Liver (tissue), 3 donors: ENCODE measurements around the gene RASL10B.

Experiments
- RAD21 ChIP-seq, 2 donors: IDR thresholded peaks; 2 replicates each; pipeline ENCODE4 v1.6.1; 2016; ENCODE audit warnings: antibody characterized with exemption in 2 of 2, mild to moderate bottlenecking in 2 of 2
- TAF1 ChIP-seq: conservative IDR thresholded peaks from 2 replicates; pipeline ENCODE4 v1.6.1; 2016; ENCODE audit warnings: antibody characterized with exemption, mild to moderate bottlenecking
- YY1 ChIP-seq: IDR thresholded peaks from 2 replicates; pipeline ENCODE4 v1.6.1; 2016; ENCODE audit warnings: antibody characterized with exemption, mild to moderate bottlenecking
- TF ChIP-seq, protein P1 (sequence below): fragments of 150-350 bp; IDR thresholded peaks from 2 replicates; pipeline ENCODE4 v1.5.1; 2017; ENCODE audit warnings: improper control_type of control experiment, low read depth, low read length; ENCODE audit not compliant: missing input control
- TF ChIP-seq, protein P2 (sequence below): IDR thresholded peaks from 2 replicates; pipeline ENCODE4 v1.6.1; 2016; ENCODE audit warnings: antibody characterized with exemption, mild to moderate bottlenecking
- TF ChIP-seq, protein P3 (sequence below): IDR thresholded peaks from 2 replicates; pipeline ENCODE4 v1.6.1; 2016; ENCODE audit warnings: antibody characterized with exemption
- TF ChIP-seq, protein P4 (sequence below): IDR thresholded peaks from 2 replicates; pipeline ENCODE4 v1.6.1; 2016; ENCODE audit warnings: antibody characterized with exemption
- donor health status: healthy.
- donor health status: healthy.

DNA sequence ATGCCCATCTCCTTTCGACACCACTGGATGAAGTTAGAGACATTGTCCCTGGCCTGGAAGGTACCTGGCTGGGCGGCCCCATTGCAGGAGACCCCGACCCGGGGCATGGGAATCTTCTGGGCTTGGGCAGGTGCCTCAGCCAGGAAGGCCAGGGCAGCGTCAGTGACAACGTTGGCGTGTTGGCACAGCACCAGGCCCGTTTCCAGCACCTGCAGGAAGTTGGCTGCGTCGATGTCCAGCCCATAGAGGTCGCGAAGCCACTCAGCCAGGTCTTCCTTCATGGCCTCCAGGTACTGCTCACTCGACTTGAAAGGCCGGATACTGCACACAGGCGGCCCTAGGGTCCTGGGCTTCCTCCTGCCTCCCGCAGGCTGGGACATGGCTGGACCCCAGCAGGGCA is 21.0 kb downstream of the RASL10B start:
- TF ChIP-seq TAF1 (no peak), RAD21 (IDR thresholded peaks at IDR 0.05) (no peak), YY1 (no peak)
- TF ChIP-seq, protein P1, sequence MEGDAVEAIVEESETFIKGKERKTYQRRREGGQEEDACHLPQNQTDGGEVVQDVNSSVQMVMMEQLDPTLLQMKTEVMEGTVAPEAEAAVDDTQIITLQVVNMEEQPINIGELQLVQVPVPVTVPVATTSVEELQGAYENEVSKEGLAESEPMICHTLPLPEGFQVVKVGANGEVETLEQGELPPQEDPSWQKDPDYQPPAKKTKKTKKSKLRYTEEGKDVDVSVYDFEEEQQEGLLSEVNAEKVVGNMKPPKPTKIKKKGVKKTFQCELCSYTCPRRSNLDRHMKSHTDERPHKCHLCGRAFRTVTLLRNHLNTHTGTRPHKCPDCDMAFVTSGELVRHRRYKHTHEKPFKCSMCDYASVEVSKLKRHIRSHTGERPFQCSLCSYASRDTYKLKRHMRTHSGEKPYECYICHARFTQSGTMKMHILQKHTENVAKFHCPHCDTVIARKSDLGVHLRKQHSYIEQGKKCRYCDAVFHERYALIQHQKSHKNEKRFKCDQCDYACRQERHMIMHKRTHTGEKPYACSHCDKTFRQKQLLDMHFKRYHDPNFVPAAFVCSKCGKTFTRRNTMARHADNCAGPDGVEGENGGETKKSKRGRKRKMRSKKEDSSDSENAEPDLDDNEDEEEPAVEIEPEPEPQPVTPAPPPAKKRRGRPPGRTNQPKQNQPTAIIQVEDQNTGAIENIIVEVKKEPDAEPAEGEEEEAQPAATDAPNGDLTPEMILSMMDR = no peak
- TF ChIP-seq, protein P2, sequence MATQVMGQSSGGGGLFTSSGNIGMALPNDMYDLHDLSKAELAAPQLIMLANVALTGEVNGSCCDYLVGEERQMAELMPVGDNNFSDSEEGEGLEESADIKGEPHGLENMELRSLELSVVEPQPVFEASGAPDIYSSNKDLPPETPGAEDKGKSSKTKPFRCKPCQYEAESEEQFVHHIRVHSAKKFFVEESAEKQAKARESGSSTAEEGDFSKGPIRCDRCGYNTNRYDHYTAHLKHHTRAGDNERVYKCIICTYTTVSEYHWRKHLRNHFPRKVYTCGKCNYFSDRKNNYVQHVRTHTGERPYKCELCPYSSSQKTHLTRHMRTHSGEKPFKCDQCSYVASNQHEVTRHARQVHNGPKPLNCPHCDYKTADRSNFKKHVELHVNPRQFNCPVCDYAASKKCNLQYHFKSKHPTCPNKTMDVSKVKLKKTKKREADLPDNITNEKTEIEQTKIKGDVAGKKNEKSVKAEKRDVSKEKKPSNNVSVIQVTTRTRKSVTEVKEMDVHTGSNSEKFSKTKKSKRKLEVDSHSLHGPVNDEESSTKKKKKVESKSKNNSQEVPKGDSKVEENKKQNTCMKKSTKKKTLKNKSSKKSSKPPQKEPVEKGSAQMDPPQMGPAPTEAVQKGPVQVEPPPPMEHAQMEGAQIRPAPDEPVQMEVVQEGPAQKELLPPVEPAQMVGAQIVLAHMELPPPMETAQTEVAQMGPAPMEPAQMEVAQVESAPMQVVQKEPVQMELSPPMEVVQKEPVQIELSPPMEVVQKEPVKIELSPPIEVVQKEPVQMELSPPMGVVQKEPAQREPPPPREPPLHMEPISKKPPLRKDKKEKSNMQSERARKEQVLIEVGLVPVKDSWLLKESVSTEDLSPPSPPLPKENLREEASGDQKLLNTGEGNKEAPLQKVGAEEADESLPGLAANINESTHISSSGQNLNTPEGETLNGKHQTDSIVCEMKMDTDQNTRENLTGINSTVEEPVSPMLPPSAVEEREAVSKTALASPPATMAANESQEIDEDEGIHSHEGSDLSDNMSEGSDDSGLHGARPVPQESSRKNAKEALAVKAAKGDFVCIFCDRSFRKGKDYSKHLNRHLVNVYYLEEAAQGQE = no peak
- TF ChIP-seq, protein P3, sequence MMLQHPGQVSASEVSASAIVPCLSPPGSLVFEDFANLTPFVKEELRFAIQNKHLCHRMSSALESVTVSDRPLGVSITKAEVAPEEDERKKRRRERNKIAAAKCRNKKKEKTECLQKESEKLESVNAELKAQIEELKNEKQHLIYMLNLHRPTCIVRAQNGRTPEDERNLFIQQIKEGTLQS = no peak
- TF ChIP-seq, protein P4, sequence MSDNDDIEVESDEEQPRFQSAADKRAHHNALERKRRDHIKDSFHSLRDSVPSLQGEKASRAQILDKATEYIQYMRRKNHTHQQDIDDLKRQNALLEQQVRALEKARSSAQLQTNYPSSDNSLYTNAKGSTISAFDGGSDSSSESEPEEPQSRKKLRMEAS = no peak
